ENCODE results near the gene RABIF.

RABIF gene

GRCh38 chr1:202844935-202845334, 44.0 kb downstream of the RABIF start:
- H3K4me3 ChIP-seq (ENCODE audit: low read length): no peak overlapping the region
- DNase-seq (ENCODE audit: low read depth): no peak
- TF ChIP-seq CTCF (conservative IDR thresholded peaks at IDR 0.05; ENCODE audit: low read length): no peak

GRCh38 chr1:202844259-202844658, 44.7 kb downstream of the RABIF start:
- no peak overlapping the region for H3K4me3 ChIP-seq (ENCODE audit: low read length)
- TF ChIP-seq CTCF (conservative IDR thresholded peaks at IDR 0.05; ENCODE audit: low read length): no peak
- no peak for DNase-seq (ENCODE audit: low read depth)

GRCh38 chr1:202843081-202843480, 45.9 kb downstream of the RABIF start:
- no peak overlapping the region for H3K4me3 ChIP-seq (ENCODE audit: low read length)
- DNase-seq (ENCODE audit: low read depth): no peak
- TF ChIP-seq CTCF (conservative IDR thresholded peaks at IDR 0.05; ENCODE audit: low read length): no peak

GRCh38 chr1:202837746-202838262, 51.1 kb downstream of the RABIF start:
- TF ChIP-seq CTCF (conservative IDR thresholded peaks at IDR 0.05; ENCODE audit: low read length): no peak
- no peak overlapping the region for H3K4me3 ChIP-seq (ENCODE audit: low read length)
- DNase-seq (ENCODE audit: low read depth): no peak

- no peak for TF ChIP-seq CTCF (conservative IDR thresholded peaks at IDR 0.05; ENCODE audit: low read length)
- H3K4me3 ChIP-seq (ENCODE audit: low read length): no peak overlapping the region
- DNase-seq (ENCODE audit: low read depth): no peak
Observed at GRCh38 chr1:202836623-202837403, 52.1 kb downstream of the RABIF start.

GRCh38 chr1:202835548-202836072, 53.3 kb downstream of the RABIF start:
- no peak for DNase-seq (ENCODE audit: low read depth)
- H3K4me3 ChIP-seq (ENCODE audit: low read length): no peak overlapping the region
- TF ChIP-seq CTCF (conservative IDR thresholded peaks at IDR 0.05; ENCODE audit: low read length): no peak
